Ovary (tissue), 9 donors: ENCODE results near the gene CDH16. TPM values are rescaled to one million over a fixed set of nuclear protein-coding genes. Genes with fewer than 3 reads are reported as not detected.

Source experiments
- DNase-seq, 5 donors: peaks; one replicate each; pipeline ENCODE4 v3.0.0-alpha.2; 2019 to 2020
- H3K27ac ChIP-seq, 2 donors: fragments of 200-600 bp; one replicate each; pipeline versions ENCODE4 v1.5.1 to v1.8.0; 2019 to 2022
- H3K27me3 ChIP-seq: fragments of 200-600 bp; one replicate; pipeline ENCODE4 v1.8.0; 2022
- H3K36me3 ChIP-seq: fragments of 200-600 bp; sonication (generic); one replicate; pipeline ENCODE4 v1.5.1; 2019
- H3K4me1 ChIP-seq: one replicate; pipeline ENCODE4 v1.8.1; 2013; ENCODE audit warnings: mild to moderate bottlenecking, moderate library complexity; ENCODE audit not compliant: insufficient read depth
- H3K4me3 ChIP-seq: fragments of 200-600 bp; sonication (generic); one replicate; pipeline ENCODE4 v1.5.1; 2017
- H3K9me3 ChIP-seq, 2 donors: fragments of 200-600 bp in 1 of 2; sonication (generic) in 1 of 2; one replicate each; pipeline versions ENCODE4 v1.5.1 to v1.8.1; 2013 to 2019; ENCODE audit warnings: mild to moderate bottlenecking in 1 of 2, moderate library complexity in 1 of 2
- CTCF ChIP-seq, 3 donors: fragments of 450-650 bp in 2 of 3; fragments of 200-600 bp in 1 of 3; IDR thresholded peaks; one replicate each; pipeline versions ENCODE4 v1.5.1 to v1.8.0; 2016 to 2022; ENCODE audit warnings: antibody characterized with exemption in 3 of 3, mild to moderate bottlenecking in 1 of 3
- EP300 ChIP-seq: sonication (generic); formaldehyde crosslinking; IDR thresholded peaks from one replicate; pipeline ENCODE4 v1.6.1; 2017; ENCODE audit warnings: antibody characterized with exemption
- POLR2A ChIP-seq: fragments of 450-650 bp; IDR thresholded peaks from one replicate; pipeline ENCODE4 v1.6.1; 2017; ENCODE audit warnings: antibody characterized with exemption, mild to moderate bottlenecking, moderate library complexity
- WGBS, 3 donors: extraction: QIAGEN DNeasy Blood & Tissue Kit in 1 of 3; methylation state at CpG; one replicate each; pipeline versions ENCODE4 v1.1.5 to v1.1.7; 2013 to 2017; 5-methylcytosine and 5-hydroxymethylcytosine counted together
- intact Hi-C, 4 donors: fragments of 100-400 bp; cut with DNase I; formaldehyde crosslinking; loops; one replicate each; pipeline versions ENCODE4 v1.11.0 to v1.15.1; 2022 to 2023
- polyA plus RNA-seq, 2 donors: library from polyadenylated mRNA; stranded (reverse); fragments of 200-250 nt in 1 of 2; fragments of 350-450 nt in 1 of 2; fragmentation: Illumina TruSeq in 1 of 2; extraction: RNeasy Lipid Tissue Mini Kit (QIAGEN cat#74804) in 1 of 2; gene quantifications; one replicate each; pipeline ENCODE4 v1.2.3, GENCODE V29; 2013 to 2014
- total RNA-seq, 7 donors: library from RNA; depleted of rRNA in 2 of 7; stranded (reverse); fragments of >200 nt in 2 of 7; fragmentation: NEBNext Ultra II Directional in 3 of 7; extraction: Animal tissue kit (Norgen Biotek cat#: 25700) in 3 of 7; gene quantifications; one replicate each; pipeline versions ENCODE4 v1.1.0 to v1.2.4, GENCODE V29; 2016 to 2023
- donor health status: DM: no; HTN: no; CAD: no; lungs with moderate emphysema.
- donor health status: DM: no; HTN: no; CAD: no.
- donor health status: Bipolar disorder and iron deficiency.
- donor health status: DM: yes; HTN: yes; CAD: no.
- donor health status: DM: no; HTN: no; CAD: no.
- donor health status: DM: yes; HTN: yes; CAD: no.

CDH16 gene
- total and polyA plus RNA-seq, 9 donors = 0.12 to 19.2 (median 0.57) TPM; not detected in 4

GRCh38 chr16:66886321-66886720 is 32.4 kb downstream of the CDH16 start:
- intact Hi-C loops = no loop called here
- Histone ChIP-seq H3K9me3 (no peaks in the 10 kb centered on the region), H3K27ac (no peak overlapping the region), H3K36me3 (no peaks in the 10 kb centered on the region), H3K4me3 (no peak overlapping the region), H3K4me1 (peaks cover 3% of the 10 kb centered on the region), H3K27me3 (no peaks in the 10 kb centered on the region)
- no peak for DNase-seq
- no peak for TF ChIP-seq EP300
- TF ChIP-seq CTCF (IDR thresholded peaks at IDR 0.05) = no peak
- no peak for TF ChIP-seq POLR2A
- 8 to 29% (median 12%) methylated on average over 2 of the region's 2 CpGs for WGBS, 3 donors

GRCh38 chr16:66885491-66885890 is 33.2 kb downstream of the CDH16 start:
- Histone ChIP-seq H3K9me3 (no peaks in the 10 kb centered on the region), H3K27me3 (no peaks in the 10 kb centered on the region), H3K36me3 (no peaks in the 10 kb centered on the region), H3K4me3 (no peak overlapping the region), H3K4me1 (peaks cover 3% of the 10 kb centered on the region), H3K27ac (no peak overlapping the region)
- TF ChIP-seq EP300 (no peak), POLR2A (no peak), CTCF (IDR thresholded peaks at IDR 0.05) (no peak)
- 65 to 84% (median 77%) methylated on average over 12 of the region's 12 CpGs for WGBS, 3 donors
- intact Hi-C loops = no loop called here
- DNase-seq = no peak

DNA sequence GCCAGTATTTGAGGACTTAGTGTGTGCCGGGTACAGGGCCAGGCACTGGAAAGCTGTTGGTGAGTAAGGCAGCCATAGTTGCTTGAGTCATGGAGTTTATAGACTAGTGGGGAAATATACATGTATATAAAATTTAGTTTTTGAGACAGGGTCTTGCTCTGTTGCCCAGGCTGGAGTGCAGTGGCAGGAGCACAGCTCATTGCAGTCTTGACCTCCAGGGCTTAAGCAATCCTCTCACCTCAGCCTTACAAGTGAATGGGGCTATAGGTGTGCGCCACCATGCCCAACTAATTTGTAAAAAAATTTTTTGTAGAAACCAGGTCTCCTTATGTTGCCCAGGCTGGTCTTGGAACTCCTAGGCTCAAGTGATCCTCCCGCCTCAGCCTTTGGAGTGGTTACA is 36.0 kb downstream of the CDH16 start:
- intact Hi-C loops = no loop called here
- DNase-seq = no peak

GRCh38 chr16:66881964-66882508 is 36.6 kb downstream of the CDH16 start:
- Histone ChIP-seq H3K27me3 (no peaks in the 10 kb centered on the region), H3K36me3 (no peaks in the 10 kb centered on the region), H3K27ac (no peak overlapping the region), H3K9me3 (no peaks in the 10 kb centered on the region), H3K4me1 (peaks cover 3% of the 10 kb centered on the region), H3K4me3 (no peak overlapping the region)
- no peak for DNase-seq
- intact Hi-C loops = no loop called here
- no peak for TF ChIP-seq CTCF (IDR thresholded peaks at IDR 0.05)
- TF ChIP-seq EP300 = no peak
- no peak for TF ChIP-seq POLR2A
- 76 to 81% (median 78%) methylated on average over 8 of the region's 8 CpGs for WGBS, 3 donors

More for the DNA sequence above, 36.0 kb downstream of the CDH16 start:
- Histone ChIP-seq H3K27ac (no peak overlapping the region), H3K36me3 (no peaks in the 10 kb centered on the region), H3K27me3 (no peaks in the 10 kb centered on the region), H3K4me1 (peaks cover 3% of the 10 kb centered on the region), H3K9me3 (no peaks in the 10 kb centered on the region), H3K4me3 (no peak overlapping the region)
- WGBS, 3 donors = 97 to 98% (median 97%) methylated on average over 3 of the region's 3 CpGs
- TF ChIP-seq EP300 (no peak), CTCF (IDR thresholded peaks at IDR 0.05) (no peak), POLR2A (no peak)
